Neural progenitor cell (in vitro differentiated cells): ENCODE measurements around the gene ELAPOR1. TPM values are rescaled to one million over a fixed set of nuclear protein-coding genes. Genes with fewer than 3 reads are reported as not detected.

Source experiments
- DNase-seq: peaks from one replicate; pipeline ENCODE4 v3.0.0-alpha.2; 2016; ENCODE audit warnings: low spot score
- H2AFZ ChIP-seq: fragments of 200-600 bp; sonication (generic); replicated peaks from 2 replicates; pipeline ENCODE4 v1.6.1; 2016; ENCODE audit warnings: antibody characterized with exemption
- H3F3A ChIP-seq: fragments of 200-600 bp; sonication (generic); 2 replicates; pipeline ENCODE4 v1.6.1; 2016; ENCODE audit warnings: antibody characterized with exemption, low read depth
- H3K27ac ChIP-seq: fragments of 200-600 bp; sonication (generic); 2 replicates; pipeline ENCODE4 v1.5.1; 2016; ENCODE audit warnings: mild to moderate bottlenecking
- H3K27me3 ChIP-seq: fragments of 200-600 bp; sonication (generic); 2 replicates; pipeline ENCODE4 v1.6.1; 2016; ENCODE audit warnings: mild to moderate bottlenecking, moderate library complexity
- H3K36me3 ChIP-seq: fragments of 200-600 bp; sonication (generic); 2 replicates; pipeline ENCODE4 v1.5.1; 2016
- H3K4me1 ChIP-seq: fragments of 200-600 bp; sonication (generic); 2 replicates; pipeline ENCODE4 v1.6.1; 2016; ENCODE audit warnings: mixed run types
- H3K4me2 ChIP-seq: fragments of 200-600 bp; sonication (generic); 2 replicates; pipeline ENCODE4 v1.6.1; 2016
- H3K4me3 ChIP-seq: fragments of 200-600 bp; sonication (generic); 2 replicates; pipeline ENCODE4 v1.5.1; 2016
- H3K79me2 ChIP-seq: fragments of 200-600 bp; sonication (generic); 2 replicates; pipeline ENCODE4 v1.6.1; 2016; ENCODE audit warnings: low read depth
- H3K9ac ChIP-seq: fragments of 200-600 bp; sonication (generic); 2 replicates; pipeline ENCODE4 v1.6.1; 2016
- H3K9me3 ChIP-seq: fragments of 200-600 bp; sonication (generic); 2 replicates; pipeline ENCODE4 v1.5.1; 2016; ENCODE audit warnings: low read depth
- H4K20me1 ChIP-seq: fragments of 200-600 bp; sonication (generic); 2 replicates; pipeline ENCODE4 v1.6.1; 2016; ENCODE audit warnings: low read depth
- H3K27ac Mint-ChIP-seq: 3 replicates; pipeline ENCODE4 v1.8.0; 2021; ENCODE audit warnings: mixed read lengths
- H3K27me3 Mint-ChIP-seq: 2 replicates; pipeline ENCODE4 v1.8.0; 2022; ENCODE audit warnings: low read depth, mild to moderate bottlenecking, inconsistent platforms, moderate library complexity, mixed read lengths; ENCODE audit not compliant: insufficient read depth
- H3K36me3 Mint-ChIP-seq: 3 replicates; pipeline ENCODE4 v1.8.0; 2021; ENCODE audit warnings: mixed read lengths
- H3K4me1 Mint-ChIP-seq: 3 replicates; pipeline ENCODE4 v1.8.0; 2021; ENCODE audit warnings: mixed read lengths
- H3K4me3 Mint-ChIP-seq: 3 replicates; pipeline ENCODE4 v1.8.0; 2021; ENCODE audit warnings: mild to moderate bottlenecking, moderate library complexity, mixed read lengths
- H3K9me3 Mint-ChIP-seq: 3 replicates; pipeline ENCODE4 v1.8.0; 2020; ENCODE audit warnings: mixed read lengths
- CTCF ChIP-seq: fragments of 200-600 bp; sonication (generic); IDR thresholded peaks from 2 replicates; pipeline ENCODE4 v1.5.1; 2017; ENCODE audit warnings: antibody characterized with exemption, mild to moderate bottlenecking
- EZH2 ChIP-seq: fragments of 200-600 bp; sonication (generic); IDR thresholded peaks from 2 replicates; pipeline ENCODE4 v1.6.1; 2017; ENCODE audit warnings: antibody characterized with exemption, mild to moderate bottlenecking, moderate library complexity
- EZH2phosphoT487 ChIP-seq: fragments of 200-600 bp; sonication (generic); IDR thresholded peaks from 2 replicates; pipeline ENCODE4 v1.6.1; 2017; ENCODE audit warnings: antibody characterized with exemption
- small RNA-seq: library from RNA; depleted of rRNA; stranded (forward); fragments of <200 nt; gene quantifications from one replicate; pipeline ENCODE3, GENCODE V24; 2015
- total RNA-seq: library from RNA; depleted of rRNA; stranded (reverse); fragments of >200 nt; gene quantifications from 2 replicates; pipeline ENCODE4 v1.2.3, GENCODE V29; 2015; ENCODE audit warnings: low replicate concordance

ELAPOR1 gene
- total RNA-seq, 1 donor from 2014 or later: 1.5 TPM

- Mint-ChIP-seq H3K27me3 (peaks cover 5% of the 10 kb centered on the region), H3K9me3 (no peaks in the 10 kb centered on the region), H3K27ac (peak overlapping the region; percentile 19), H3K4me3 (no peak overlapping the region), H3K36me3 (no peaks in the 10 kb centered on the region), H3K4me1 (peaks cover 26% of the 10 kb centered on the region)
- Histone ChIP-seq H3K4me1 (peaks cover 7% of the 10 kb centered on the region), H2AFZ (peak overlapping the region; percentile 17), H3K4me2 (no peak overlapping the region), H3K27ac (no peak overlapping the region), H3K79me2 (no peaks in the 10 kb centered on the region), H3K4me3 (no peak overlapping the region), H3K9me3 (no peaks in the 10 kb centered on the region), H3F3A (peaks cover 4% of the 10 kb centered on the region), H4K20me1 (no peaks in the 10 kb centered on the region), H3K9ac (no peak overlapping the region), H3K36me3 (no peaks in the 10 kb centered on the region), H3K27me3 (no peaks in the 10 kb centered on the region)
- no peak for DNase-seq
- TF ChIP-seq EZH2: no peak
- no peak for TF ChIP-seq CTCF
- TF ChIP-seq EZH2phosphoT487: no peak
Measured at GRCh38 chr1:109161858-109162606, 48.1 kb downstream of the ELAPOR1 start.

GRCh38 chr1:109162626-109163025 lies 48.7 kb downstream of the ELAPOR1 start:
- Mint-ChIP-seq H3K27me3 (peaks cover 5% of the 10 kb centered on the region), H3K4me1 (peaks cover 32% of the 10 kb centered on the region), H3K27ac (no peak overlapping the region), H3K36me3 (no peaks in the 10 kb centered on the region), H3K4me3 (no peak overlapping the region), H3K9me3 (no peaks in the 10 kb centered on the region)
- no peak for DNase-seq
- no peak overlapping the region for H3K4me3 ChIP-seq
- no peaks in the 10 kb centered on the region for H3K79me2 ChIP-seq
- no peak overlapping the region for H3K9ac ChIP-seq
- no peak overlapping the region for H3K4me2 ChIP-seq
- H4K20me1 ChIP-seq: no peaks in the 10 kb centered on the region
- peaks cover 13% of the 10 kb centered on the region for H3K4me1 ChIP-seq
- no peaks in the 10 kb centered on the region for H3K36me3 ChIP-seq
- no peak for TF ChIP-seq EZH2phosphoT487
- no peak for TF ChIP-seq EZH2
- TF ChIP-seq CTCF: no peak
- no peaks in the 10 kb centered on the region for H3K9me3 ChIP-seq
- peak overlapping the region; percentile 17 for H2AFZ ChIP-seq
- H3K27me3 ChIP-seq: no peaks in the 10 kb centered on the region
- no peak overlapping the region for H3K27ac ChIP-seq
- H3F3A ChIP-seq: peaks cover 8% of the 10 kb centered on the region

GRCh38 chr1:109163551-109163950 lies 49.6 kb downstream of the ELAPOR1 start:
- H2AFZ ChIP-seq: no peak overlapping the region
- no peak overlapping the region for H3K27ac Mint-ChIP-seq

More at GRCh38 chr1:109163551-109163950, 49.6 kb downstream of the ELAPOR1 start:
- no peak for DNase-seq
- H3K4me3 ChIP-seq: no peak overlapping the region
- H3K9me3 Mint-ChIP-seq: no peaks in the 10 kb centered on the region
- no peaks in the 10 kb centered on the region for H3K36me3 ChIP-seq
- H3K27ac ChIP-seq: no peak overlapping the region
- peaks cover 20% of the 10 kb centered on the region for H3K4me1 ChIP-seq
- H3K4me1 Mint-ChIP-seq: peaks cover 37% of the 10 kb centered on the region
- H3K9me3 ChIP-seq: no peaks in the 10 kb centered on the region
- no peak for TF ChIP-seq EZH2
- TF ChIP-seq CTCF: no peak
- TF ChIP-seq EZH2phosphoT487: no peak
- H3K27me3 Mint-ChIP-seq: peaks cover 3% of the 10 kb centered on the region
- no peaks in the 10 kb centered on the region for H4K20me1 ChIP-seq
- H3K79me2 ChIP-seq: no peaks in the 10 kb centered on the region
- no peak overlapping the region for H3K4me3 Mint-ChIP-seq
- no peaks in the 10 kb centered on the region for H3K27me3 ChIP-seq
- H3K9ac ChIP-seq: no peak overlapping the region
- peaks cover 8% of the 10 kb centered on the region for H3F3A ChIP-seq
- H3K36me3 Mint-ChIP-seq: no peaks in the 10 kb centered on the region
- no peak overlapping the region for H3K4me2 ChIP-seq

Small RNAs within 50 kb of the gene (small RNA-seq; reads per million reads assigned to genes)
- gene AL356488.2: not detected

Other genes starting within 250 kb of the ELAPOR1 start
- gene GPSM2, start 237.1 kb upstream of the ELAPOR1 start, total RNA-seq: 25.7 and 35.4 TPM in 2 replicates
- gene CLCC1, start 150.6 kb upstream of the ELAPOR1 start, total RNA-seq: 19.8 and 23.3 TPM in 2 replicates
- 8.2 and 17.3 TPM in 2 replicates for gene WDR47, start 72.0 kb upstream of the ELAPOR1 start, total RNA-seq
- gene TAF13, start 38.1 kb upstream of the ELAPOR1 start, total RNA-seq: 26.9 and 48.4 TPM in 2 replicates
- 18.5 and 22.1 TPM in 2 replicates for gene TMEM167B, start 23.4 kb upstream of the ELAPOR1 start, total RNA-seq
- 118 and 128 TPM in 2 replicates for gene SARS1, start 99.8 kb downstream of the ELAPOR1 start, total RNA-seq
- gene CELSR2, start 135.4 kb downstream of the ELAPOR1 start, total RNA-seq: 11.1 and 26.5 TPM in 2 replicates
- 78.1 and 134 TPM in 2 replicates for gene PSRC1, start 169.0 kb downstream of the ELAPOR1 start, total RNA-seq
- gene MYBPHL, start 192.9 kb downstream of the ELAPOR1 start, total RNA-seq: not detected in 2 replicates